ENCODE results near the gene NUP58.
A peak's percentile ranks its signal among the peaks of the same experiment; 100 is the strongest.

The NUP58 gene, protein sequence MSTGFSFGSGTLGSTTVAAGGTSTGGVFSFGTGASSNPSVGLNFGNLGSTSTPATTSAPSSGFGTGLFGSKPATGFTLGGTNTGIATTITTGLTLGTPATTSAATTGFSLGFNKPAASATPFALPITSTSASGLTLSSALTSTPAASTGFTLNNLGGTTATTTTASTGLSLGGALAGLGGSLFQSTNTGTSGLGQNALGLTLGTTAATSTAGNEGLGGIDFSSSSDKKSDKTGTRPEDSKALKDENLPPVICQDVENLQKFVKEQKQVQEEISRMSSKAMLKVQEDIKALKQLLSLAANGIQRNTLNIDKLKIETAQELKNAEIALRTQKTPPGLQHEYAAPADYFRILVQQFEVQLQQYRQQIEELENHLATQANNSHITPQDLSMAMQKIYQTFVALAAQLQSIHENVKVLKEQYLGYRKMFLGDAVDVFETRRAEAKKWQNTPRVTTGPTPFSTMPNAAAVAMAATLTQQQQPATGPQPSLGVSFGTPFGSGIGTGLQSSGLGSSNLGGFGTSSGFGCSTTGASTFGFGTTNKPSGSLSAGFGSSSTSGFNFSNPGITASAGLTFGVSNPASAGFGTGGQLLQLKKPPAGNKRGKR

GRCh38 chr13:25301347-25302113 is at the start of gene NUP58:
NUP58 (plus strand) TSS chr13:25301625; CDS start chr13:25301774, 149 bp downstream.
- Histone ChIP-seq H3K79me2 (ENCODE audit: control insufficient read depth, low read length) (peaks cover 58% of the 10 kb centered on the region), H3K4me2 (ENCODE audit: low read length) (peak within 1 kb of the TSS; percentile 88), H3K27ac (ENCODE audit: low read depth, low read length) (peak within 1 kb of the TSS; percentile 74), H3K4me3 (ENCODE audit: low read length) (peak within 1 kb of the TSS; percentile 95), H4K20me1 (ENCODE audit: control insufficient read depth, insufficient read depth, low read depth, low read length) (peaks cover 19% of the 10 kb centered on the region), H3K4me1 (ENCODE audit: control insufficient read depth, low read length) (peaks cover 26% of the 10 kb centered on the region), H3K27me3 (ENCODE audit: control insufficient read depth, low read length) (peaks cover 7% of the 10 kb centered on the region), H3F3A (ENCODE audit: control insufficient read depth, insufficient read depth) (no peaks in the 10 kb centered on the region), H3K36me3 (ENCODE audit: control insufficient read depth, low read length) (peaks cover 48% of the 10 kb centered on the region), H3K9me2 (replicated peaks; ENCODE audit: control insufficient read depth, low read length) (no peaks in the 10 kb centered on the region), H3K9me3 (ENCODE audit: control insufficient read depth, insufficient read depth, low read length) (peaks cover 9% of the 10 kb centered on the region; the same call in 1 of the 2 replicates)
- TF ChIP-seq EZH2phosphoT487 (IDR thresholded peaks at IDR 0.05; ENCODE audit: borderline replicate concordance, low read length) (no peak), CTCF (IDR thresholded peaks at IDR 0.05; ENCODE audit: low read depth, low read length, poor library complexity, severe bottlenecking) (no peak)

DNA sequence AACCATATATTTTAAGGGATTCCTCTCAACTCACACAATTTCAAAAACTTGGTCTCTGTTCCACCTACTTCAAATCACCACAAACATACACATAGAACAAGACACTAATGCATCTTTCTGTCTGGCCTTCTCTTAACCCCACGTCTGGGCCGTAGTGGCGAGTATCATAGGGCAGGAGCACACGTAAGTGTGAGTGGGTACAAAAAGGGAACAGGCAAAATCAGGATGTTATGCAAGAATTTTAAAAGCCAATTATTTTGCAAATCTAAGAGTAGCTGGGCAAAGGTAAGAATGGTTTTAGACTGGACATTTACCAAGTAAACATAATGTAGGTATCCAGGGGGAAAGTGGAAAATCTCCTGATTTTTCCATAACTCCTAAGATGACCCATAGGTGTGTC is 49.2 kb upstream of the NUP58 start:
- Histone ChIP-seq H3K27ac (ENCODE audit: low read depth, low read length) (no peak overlapping the region), H3K36me3 (ENCODE audit: control insufficient read depth, low read length) (peaks cover 64% of the 10 kb centered on the region), H3K9me2 (replicated peaks; ENCODE audit: control insufficient read depth, low read length) (no peaks in the 10 kb centered on the region), H3K9me3 (ENCODE audit: control insufficient read depth, insufficient read depth, low read length) (no peaks in the 10 kb centered on the region), H3K4me2 (ENCODE audit: low read length) (no peak overlapping the region), H4K20me1 (ENCODE audit: control insufficient read depth, insufficient read depth, low read depth, low read length) (no peaks in the 10 kb centered on the region), H3K79me2 (ENCODE audit: control insufficient read depth, low read length) (no peaks in the 10 kb centered on the region), H3K4me1 (ENCODE audit: control insufficient read depth, low read length) (peaks cover 19% of the 10 kb centered on the region), H3F3A (ENCODE audit: control insufficient read depth, insufficient read depth) (peaks cover 9% of the 10 kb centered on the region; the same call in 1 of the 2 replicates), H3K27me3 (ENCODE audit: control insufficient read depth, low read length) (no peaks in the 10 kb centered on the region), H3K4me3 (ENCODE audit: low read length) (no peak overlapping the region)
- TF ChIP-seq CTCF (IDR thresholded peaks at IDR 0.05; ENCODE audit: low read depth, low read length, poor library complexity, severe bottlenecking) (no peak), EZH2phosphoT487 (IDR thresholded peaks at IDR 0.05; ENCODE audit: borderline replicate concordance, low read length) (no peak)

DNA sequence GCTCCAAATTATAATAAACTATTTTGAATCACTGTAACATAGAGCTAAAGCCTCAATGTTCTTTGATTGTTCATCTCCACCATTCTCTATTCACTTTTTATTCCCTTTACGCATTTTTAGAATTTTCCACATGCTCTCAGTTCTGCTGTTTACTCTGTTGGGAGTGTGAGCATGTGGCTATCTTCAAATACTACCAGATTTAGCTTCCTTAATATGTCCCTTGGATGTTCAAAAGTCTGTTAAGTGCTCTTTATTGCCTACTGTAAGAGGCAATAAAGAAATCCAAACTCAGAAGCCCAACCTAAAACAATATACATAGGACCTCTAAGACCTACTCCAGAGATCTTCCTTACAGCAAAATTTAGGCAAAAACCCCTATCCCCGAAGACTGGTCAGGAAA is 48.7 kb upstream of the NUP58 start:
- Histone ChIP-seq H4K20me1 (ENCODE audit: control insufficient read depth, insufficient read depth, low read depth, low read length) (no peaks in the 10 kb centered on the region), H3K9me2 (replicated peaks; ENCODE audit: control insufficient read depth, low read length) (no peaks in the 10 kb centered on the region), H3F3A (ENCODE audit: control insufficient read depth, insufficient read depth) (peaks cover 4% of the 10 kb centered on the region; the same call in 1 of the 2 replicates), H3K4me2 (ENCODE audit: low read length) (no peak overlapping the region), H3K36me3 (ENCODE audit: control insufficient read depth, low read length) (peaks cover 69% of the 10 kb centered on the region), H3K79me2 (ENCODE audit: control insufficient read depth, low read length) (no peaks in the 10 kb centered on the region), H3K9me3 (ENCODE audit: control insufficient read depth, insufficient read depth, low read length) (no peaks in the 10 kb centered on the region), H3K4me3 (ENCODE audit: low read length) (no peak overlapping the region), H3K27ac (ENCODE audit: low read depth, low read length) (no peak overlapping the region), H3K27me3 (ENCODE audit: control insufficient read depth, low read length) (no peaks in the 10 kb centered on the region), H3K4me1 (ENCODE audit: control insufficient read depth, low read length) (peaks cover 14% of the 10 kb centered on the region)
- TF ChIP-seq CTCF (IDR thresholded peaks at IDR 0.05; ENCODE audit: low read depth, low read length, poor library complexity, severe bottlenecking) (no peak), EZH2phosphoT487 (IDR thresholded peaks at IDR 0.05; ENCODE audit: borderline replicate concordance, low read length) (no peak)

Measured in DOHH2 (cell line).